OCI-LY1 (cell line): Measurements from ENCODE around the gene VEGFA.

ENCODE experiments used
- H2AFZ ChIP-seq: fragments of 200-600 bp; sonication (generic), shearing (Covaris generic); 2 replicates; pipeline ENCODE4 v1.6.0; 2014; ENCODE audit warnings: antibody characterized with exemption, mild to moderate bottlenecking, low read length
- H3F3A ChIP-seq: fragments of 200-600 bp; sonication (generic), shearing (Covaris generic); 2 replicates; pipeline ENCODE4 v1.6.0; 2014; ENCODE audit warnings: mild to moderate bottlenecking, antibody characterized with exemption, low read length, moderate library complexity; ENCODE audit not compliant: insufficient read depth
- H3K27ac ChIP-seq: fragments of 200-600 bp; sonication (generic); 2 replicates; pipeline ENCODE4 v1.5.1; 2014; ENCODE audit warnings: low read length, mixed run types, mild to moderate bottlenecking, low read depth; ENCODE audit not compliant: poor library complexity, severe bottlenecking
- H3K27me3 ChIP-seq: fragments of 200-600 bp; sonication (generic); 2 replicates; pipeline ENCODE4 v1.6.0; 2014; ENCODE audit warnings: antibody characterized with exemption, mild to moderate bottlenecking, low read length, moderate library complexity; ENCODE audit not compliant: insufficient read depth
- H3K36me3 ChIP-seq: fragments of 200-600 bp; sonication (generic); 2 replicates; pipeline ENCODE4 v1.6.1; 2014; ENCODE audit warnings: mild to moderate bottlenecking, antibody characterized with exemption, low read length, moderate library complexity, mixed read lengths; ENCODE audit not compliant: insufficient read depth
- H3K4me1 ChIP-seq: fragments of 200-600 bp; sonication (generic); 2 replicates; pipeline ENCODE4 v1.5.1; 2014; ENCODE audit warnings: mild to moderate bottlenecking, low read length, moderate library complexity; ENCODE audit not compliant: insufficient read depth, severe bottlenecking
- H3K4me2 ChIP-seq: fragments of 200-600 bp; sonication (generic), shearing (Covaris generic); 2 replicates; pipeline ENCODE4 v1.6.1; 2014; ENCODE audit warnings: low read length
- H3K4me3 ChIP-seq: fragments of 200-600 bp; sonication (generic); 2 replicates; pipeline ENCODE4 v1.5.1; 2014; ENCODE audit warnings: low read length, low read depth, mild to moderate bottlenecking, mixed read lengths; ENCODE audit not compliant: poor library complexity, severe bottlenecking
- H3K79me2 ChIP-seq: fragments of 200-600 bp; shearing (Covaris generic); 2 replicates; pipeline ENCODE4 v1.6.1; 2016; ENCODE audit warnings: mixed run types, low read length, mixed read lengths; ENCODE audit not compliant: insufficient read depth
- H3K9ac ChIP-seq: fragments of 200-600 bp; sonication (generic), shearing (Covaris generic); 2 replicates; pipeline ENCODE4 v1.6.1; 2014; ENCODE audit warnings: mild to moderate bottlenecking, low read length, mixed read lengths
- H3K9me2 ChIP-seq: fragments of 200-600 bp; sonication (generic), shearing (Covaris generic); 2 replicates; pipeline ENCODE4 v1.6.1; 2014; ENCODE audit warnings: low read depth, mild to moderate bottlenecking, low read length, mixed read lengths
- H3K9me3 ChIP-seq: fragments of 200-600 bp; shearing (Covaris generic); 2 replicates; pipeline ENCODE4 v1.6.1; 2014; ENCODE audit warnings: low read length, mixed read lengths
- H4K20me1 ChIP-seq: fragments of 200-600 bp; sonication (generic), shearing (Covaris generic); 2 replicates; pipeline ENCODE4 v1.6.0; 2016; ENCODE audit warnings: mild to moderate bottlenecking, low read length; ENCODE audit not compliant: insufficient read depth
- EZH2 ChIP-seq: fragments of 200-600 bp; sonication (generic), shearing (Covaris generic); IDR thresholded peaks from 2 replicates; pipeline ENCODE4 v1.8.0; 2017; ENCODE audit warnings: borderline replicate concordance, mixed run types, mild to moderate bottlenecking, antibody characterized with exemption, low read length, moderate library complexity, mixed read lengths
- TF ChIP-seq, protein P1 (sequence below): fragments of 200-600 bp; sonication (generic), shearing (Covaris generic); IDR thresholded peaks from 2 replicates; pipeline ENCODE4 v1.5.1; 2017; ENCODE audit warnings: mild to moderate bottlenecking, antibody characterized with exemption, low read length, moderate library complexity, mixed read lengths

VEGFA gene

DNA sequence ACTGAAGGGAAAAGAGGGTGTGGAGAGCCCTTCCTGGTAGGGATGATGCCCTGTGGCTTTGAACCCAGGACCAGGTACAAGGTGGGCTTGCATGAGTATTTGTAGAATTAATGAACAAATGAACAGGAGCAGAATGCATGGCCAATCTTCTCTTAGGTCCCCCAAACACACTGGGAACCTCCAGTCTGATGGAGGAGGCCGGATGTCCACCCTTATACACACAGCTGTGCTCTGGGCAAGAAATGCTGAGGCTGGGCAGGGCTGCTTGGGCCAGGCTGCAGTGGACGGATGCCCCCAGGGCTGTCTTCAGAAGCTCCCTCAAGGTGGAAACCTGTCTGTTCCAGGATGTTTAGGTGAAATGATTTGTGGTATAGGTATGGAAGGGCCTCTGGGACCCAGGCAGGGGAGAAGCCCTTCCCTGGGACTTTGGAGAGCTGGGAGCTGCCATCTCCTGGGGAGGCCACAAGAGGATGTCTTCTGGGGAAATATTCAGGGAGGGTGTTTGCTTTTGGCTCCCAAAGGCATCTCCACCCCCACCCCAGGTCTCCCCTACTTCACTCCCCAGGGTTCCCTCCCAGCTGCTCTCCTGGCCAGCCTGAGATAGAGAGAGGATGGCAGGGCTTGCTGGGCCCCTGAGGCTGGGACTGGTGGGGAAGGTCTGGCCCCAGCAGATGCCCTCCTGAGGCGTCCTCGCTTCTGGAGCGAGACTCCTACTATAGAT, 23.3 kb downstream of the VEGFA start:
- no peak overlapping the region for H2AFZ ChIP-seq
- no peaks in the 10 kb centered on the region for H3K4me1 ChIP-seq
- no peaks in the 10 kb centered on the region for H3K9me2 ChIP-seq
- no peaks in the 10 kb centered on the region for H4K20me1 ChIP-seq
- H3K27me3 ChIP-seq = peaks cover 8% of the 10 kb centered on the region; the same call in 1 of the 2 replicates
- no peaks in the 10 kb centered on the region for H3K36me3 ChIP-seq
- H3K79me2 ChIP-seq = no peaks in the 10 kb centered on the region
- H3F3A ChIP-seq = no peaks in the 10 kb centered on the region
- no peak overlapping the region for H3K9ac ChIP-seq
- TF ChIP-seq EZH2 = no peak
- TF ChIP-seq, protein P1, sequence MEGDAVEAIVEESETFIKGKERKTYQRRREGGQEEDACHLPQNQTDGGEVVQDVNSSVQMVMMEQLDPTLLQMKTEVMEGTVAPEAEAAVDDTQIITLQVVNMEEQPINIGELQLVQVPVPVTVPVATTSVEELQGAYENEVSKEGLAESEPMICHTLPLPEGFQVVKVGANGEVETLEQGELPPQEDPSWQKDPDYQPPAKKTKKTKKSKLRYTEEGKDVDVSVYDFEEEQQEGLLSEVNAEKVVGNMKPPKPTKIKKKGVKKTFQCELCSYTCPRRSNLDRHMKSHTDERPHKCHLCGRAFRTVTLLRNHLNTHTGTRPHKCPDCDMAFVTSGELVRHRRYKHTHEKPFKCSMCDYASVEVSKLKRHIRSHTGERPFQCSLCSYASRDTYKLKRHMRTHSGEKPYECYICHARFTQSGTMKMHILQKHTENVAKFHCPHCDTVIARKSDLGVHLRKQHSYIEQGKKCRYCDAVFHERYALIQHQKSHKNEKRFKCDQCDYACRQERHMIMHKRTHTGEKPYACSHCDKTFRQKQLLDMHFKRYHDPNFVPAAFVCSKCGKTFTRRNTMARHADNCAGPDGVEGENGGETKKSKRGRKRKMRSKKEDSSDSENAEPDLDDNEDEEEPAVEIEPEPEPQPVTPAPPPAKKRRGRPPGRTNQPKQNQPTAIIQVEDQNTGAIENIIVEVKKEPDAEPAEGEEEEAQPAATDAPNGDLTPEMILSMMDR = no peak
- H3K27ac ChIP-seq = no peak overlapping the region
- no peak overlapping the region for H3K4me2 ChIP-seq
- no peaks in the 10 kb centered on the region for H3K9me3 ChIP-seq
- no peak overlapping the region for H3K4me3 ChIP-seq

DNA sequence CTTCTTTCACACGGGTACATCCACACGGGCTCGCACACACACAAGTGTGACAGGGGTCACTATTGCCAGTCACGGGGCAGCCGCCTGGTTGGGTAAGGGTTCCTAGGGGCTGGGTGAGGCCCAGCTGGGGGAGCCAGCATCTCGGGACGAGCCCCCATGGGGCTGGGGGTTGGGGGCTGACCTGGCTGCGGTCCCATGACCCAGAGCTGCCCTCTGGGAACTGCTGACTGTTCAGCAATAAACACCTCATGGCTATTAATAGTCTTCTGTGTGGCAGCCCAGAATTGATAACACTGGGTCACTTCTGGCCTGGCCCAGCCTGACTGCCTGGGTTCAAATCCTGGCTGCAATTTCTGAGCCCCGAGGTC, 23.8 kb downstream of the VEGFA start:
- Histone ChIP-seq H3K4me1 (no peaks in the 10 kb centered on the region), H3K4me3 (no peak overlapping the region), H3K4me2 (no peak overlapping the region), H3K79me2 (no peaks in the 10 kb centered on the region), H3K27me3 (peaks cover 8% of the 10 kb centered on the region; the same call in 1 of the 2 replicates), H3F3A (no peaks in the 10 kb centered on the region), H3K9me2 (no peaks in the 10 kb centered on the region), H3K36me3 (no peaks in the 10 kb centered on the region), H3K27ac (no peak overlapping the region), H2AFZ (no peak overlapping the region), H4K20me1 (no peaks in the 10 kb centered on the region), H3K9ac (no peak overlapping the region), H3K9me3 (no peaks in the 10 kb centered on the region)
- TF ChIP-seq, protein P1 = no peak
- TF ChIP-seq EZH2 = no peak

DNA sequence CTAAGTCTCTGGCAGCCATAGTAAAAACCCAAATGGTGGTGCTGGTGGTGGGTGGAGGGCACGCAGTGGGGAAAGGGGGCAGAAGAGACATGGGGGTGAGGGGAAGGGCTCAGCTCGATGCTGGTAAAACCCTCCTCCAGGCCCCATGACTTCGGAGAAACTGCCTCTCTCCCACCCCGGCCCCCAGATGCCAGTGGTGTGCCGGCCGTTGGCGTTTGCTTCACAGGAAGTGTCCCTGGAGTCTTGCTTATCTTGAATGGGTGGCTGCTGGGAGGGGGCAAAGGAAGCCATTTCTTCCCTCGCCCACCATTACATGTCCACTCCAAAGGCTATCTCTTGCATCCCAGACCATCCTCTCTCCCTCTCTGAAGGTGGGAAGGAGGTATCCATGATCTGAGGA, 25.4 kb downstream of the VEGFA start:
- TF ChIP-seq, protein P1 = no peak
- no peak for TF ChIP-seq EZH2
- no peak overlapping the region for H2AFZ ChIP-seq
- no peak overlapping the region for H3K4me2 ChIP-seq
- H3K27ac ChIP-seq = no peak overlapping the region
- H4K20me1 ChIP-seq = no peaks in the 10 kb centered on the region
- H3K4me3 ChIP-seq = no peak overlapping the region
- H3K9ac ChIP-seq = no peak overlapping the region
- H3K9me3 ChIP-seq = no peaks in the 10 kb centered on the region
- no peaks in the 10 kb centered on the region for H3K9me2 ChIP-seq
- H3K27me3 ChIP-seq = peaks cover 8% of the 10 kb centered on the region; the same call in 1 of the 2 replicates
- H3K4me1 ChIP-seq = no peaks in the 10 kb centered on the region
- no peaks in the 10 kb centered on the region for H3F3A ChIP-seq
- no peaks in the 10 kb centered on the region for H3K79me2 ChIP-seq
- H3K36me3 ChIP-seq = no peaks in the 10 kb centered on the region
